PFSK-1 (cell line): ENCODE results near the gene RPGRIP1L.

Experiments used
- FOXP2 ChIP-seq: optimal IDR thresholded peaks from 2 replicates; pipeline ENCODE3; 2011; ENCODE audit warnings: borderline replicate concordance, control low read depth, inconsistent platforms; ENCODE audit not compliant: insufficient read depth; ENCODE audit errors: extremely low read length, extremely low read depth
- POLR2AphosphoS5 ChIP-seq: IDR thresholded peaks from 2 replicates; pipeline ENCODE4 v1.6.1; 2012; ENCODE audit warnings: low read depth, mild to moderate bottlenecking, control low read depth, low read length, moderate library complexity
- REST ChIP-seq, 2 experiments: IDR thresholded peaks; 2 replicates each; pipeline versions ENCODE4 v1.6.1 to v1.8.0; 2011 to 2012; ENCODE audit warnings: low read depth in 2 of 2, low read length in 2 of 2, control low read depth in 1 of 2, inconsistent platforms in 1 of 2, mild to moderate bottlenecking in 1 of 2, moderate library complexity in 1 of 2; ENCODE audit not compliant: insufficient read depth in 1 of 2
- SIN3A ChIP-seq: IDR thresholded peaks from 2 replicates; pipeline ENCODE4 v1.6.1; 2012; ENCODE audit warnings: mild to moderate bottlenecking, low read length, moderate library complexity, borderline replicate concordance; ENCODE audit not compliant: insufficient read depth
- TAF1 ChIP-seq: IDR thresholded peaks from 2 replicates; pipeline ENCODE4 v1.6.1; 2012; ENCODE audit warnings: low read length, control low read depth, borderline replicate concordance; ENCODE audit not compliant: insufficient read depth

RPGRIP1L gene

GRCh38 chr16:53629151-53629550 lies 74.5 kb downstream of the RPGRIP1L start:
- TF ChIP-seq TAF1 = no peak
- TF ChIP-seq POLR2AphosphoS5 = no peak
- no peak for TF ChIP-seq REST (IDR thresholded peaks at IDR 0.05; ENCODE audit: insufficient read depth in 1 of 2, low read depth in 2 of 2, low read length in 2 of 2)
- no peak for TF ChIP-seq FOXP2
- TF ChIP-seq SIN3A = no peak

- TF ChIP-seq TAF1 (no peak), POLR2AphosphoS5 (no peak), REST (IDR thresholded peaks at IDR 0.05; ENCODE audit: insufficient read depth in 1 of 2, low read depth in 2 of 2, low read length in 2 of 2) (no peak)
Measured at GRCh38 chr16:53626811-53627210, 76.8 kb downstream of the RPGRIP1L start.

- TF ChIP-seq TAF1 = no peak
- no peak for TF ChIP-seq REST (IDR thresholded peaks at IDR 0.05; ENCODE audit: insufficient read depth in 1 of 2, low read depth in 2 of 2, low read length in 2 of 2)
- TF ChIP-seq FOXP2 = no peak
- TF ChIP-seq SIN3A = no peak
- TF ChIP-seq POLR2AphosphoS5 = no peak
Measured at GRCh38 chr16:53626161-53626560, 77.5 kb downstream of the RPGRIP1L start.

GRCh38 chr16:53625221-53625620 lies 78.4 kb downstream of the RPGRIP1L start:
- TF ChIP-seq FOXP2 = no peak
- no peak for TF ChIP-seq SIN3A
- no peak for TF ChIP-seq TAF1
- no peak for TF ChIP-seq REST (IDR thresholded peaks at IDR 0.05; ENCODE audit: insufficient read depth in 1 of 2, low read depth in 2 of 2, low read length in 2 of 2)
- TF ChIP-seq POLR2AphosphoS5 = no peak

GRCh38 chr16:53622315-53622714 lies 81.3 kb downstream of the RPGRIP1L start:
- TF ChIP-seq SIN3A (no peak), REST (IDR thresholded peaks at IDR 0.05; ENCODE audit: insufficient read depth in 1 of 2, low read depth in 2 of 2, low read length in 2 of 2) (no peak), POLR2AphosphoS5 (no peak), FOXP2 (no peak), TAF1 (no peak)
